ENCODE data around the gene TDRD12. TPM values are rescaled to one million over a fixed set of nuclear protein-coding genes. Genes with fewer than 3 reads are reported as not detected.
"Not testable (repeated sequence)": the region's sequence is repeated elsewhere in the genome, so short reads cannot be mapped to it uniquely, and the experiment has no call there.

The TDRD12 gene
- total RNA-seq, 1 experiment from 2014 or later: 1.3 TPM

GRCh38 chr19:32787161-32787813, 67.7 kb downstream of the TDRD12 start:
- H3K27me3 Mint-ChIP-seq (ENCODE audit: low read depth); H3K23me2 ChIP-seq (ENCODE audit: insufficient read length, low read depth, low read length, poor library complexity, severe bottlenecking); H4K8ac ChIP-seq (replicated peaks; ENCODE audit: insufficient read length, low read depth, low read length); H3K4me3 Mint-ChIP-seq; H2AK5ac ChIP-seq (ENCODE audit: insufficient read length, low read length); H2BK12ac ChIP-seq (ENCODE audit: insufficient read length, low read depth, low read length); H3K14ac ChIP-seq (ENCODE audit: insufficient read depth, low read length); H3K79me1 ChIP-seq (ENCODE audit: insufficient read depth, low read depth, low read length, poor library complexity, severe bottlenecking); H3K9ac ChIP-seq (ENCODE audit: extremely low read depth, insufficient read length, low read length); H3T11ph ChIP-seq (ENCODE audit: low read length); H2BK120ac ChIP-seq (ENCODE audit: low read depth, low read length, poor library complexity, severe bottlenecking); H3K23ac ChIP-seq (ENCODE audit: insufficient read length, low read depth, low read length); H4K91ac ChIP-seq (ENCODE audit: insufficient read length, low read depth, low read length); H3K9me3 ChIP-seq (ENCODE audit: control insufficient read depth, low read depth, low read length); H3K27ac ChIP-seq (ENCODE audit: insufficient read length, low read depth, low read length); H3K56ac ChIP-seq (ENCODE audit: insufficient read length, low read depth, low read length); H2BK5ac ChIP-seq (ENCODE audit: insufficient read length, low read length); H3K79me2 ChIP-seq (ENCODE audit: insufficient read depth, low read length); H3K36me3 Mint-ChIP-seq (ENCODE audit: insufficient read depth in 1 of 3, low read depth in 3 of 3); H3K4me1 ChIP-seq (ENCODE audit: insufficient read depth, low read length); H3K9me3 Mint-ChIP-seq; H2BK15ac ChIP-seq (ENCODE audit: low read depth, low read length); H2AFZ ChIP-seq (ENCODE audit: low read length); H4K5ac ChIP-seq (ENCODE audit: insufficient read length, low read depth, low read length); H3K27me3 ChIP-seq (ENCODE audit: insufficient read depth, low read length); H3K4ac ChIP-seq (ENCODE audit: low read depth, low read length); H3K27ac Mint-ChIP-seq; H2BK20ac ChIP-seq (ENCODE audit: low read depth, low read length, poor library complexity, severe bottlenecking); H4K20me1 ChIP-seq (ENCODE audit: control insufficient read depth, insufficient read depth, insufficient read length); H3K4me2 ChIP-seq (ENCODE audit: insufficient read depth, insufficient read length, low read length): not testable (repeated sequence)
- peak; percentile 51; the same call in 2 of the 3 replicates for TF ChIP-seq CTCF (conservative IDR thresholded peaks at IDR 0.05)
- H3K18ac ChIP-seq (ENCODE audit: insufficient read length, low read depth, low read length): peak overlapping the region; percentile 56
- peaks cover 9 to 17% of the 10 kb centered on the region in 2 experiments for H3K4me1 Mint-ChIP-seq
- no CpG with 5 or more reads among the region's 12 CpGs for WGBS (ENCODE audit: extremely low coverage, insufficient read length, low lambda C conversion rate)
- DNase-seq: peak; percentile 82

GRCh38 chr19:32787895-32788294, 68.3 kb downstream of the TDRD12 start:
- not testable (repeated sequence) for H3K4me2 ChIP-seq (ENCODE audit: insufficient read depth, insufficient read length, low read length); H3K23ac ChIP-seq (ENCODE audit: insufficient read length, low read depth, low read length); H4K8ac ChIP-seq (replicated peaks; ENCODE audit: insufficient read length, low read depth, low read length); H3K23me2 ChIP-seq (ENCODE audit: insufficient read length, low read depth, low read length, poor library complexity, severe bottlenecking); H2BK15ac ChIP-seq (ENCODE audit: low read depth, low read length); H3K9ac ChIP-seq (ENCODE audit: extremely low read depth, insufficient read length, low read length); H2BK5ac ChIP-seq (ENCODE audit: insufficient read length, low read length); H3K4me3 Mint-ChIP-seq; DNase-seq; H3K4ac ChIP-seq (ENCODE audit: low read depth, low read length); H3K9me3 Mint-ChIP-seq; H4K5ac ChIP-seq (ENCODE audit: insufficient read length, low read depth, low read length); H3K27me3 Mint-ChIP-seq (ENCODE audit: low read depth); H3T11ph ChIP-seq (ENCODE audit: low read length); H2BK120ac ChIP-seq (ENCODE audit: low read depth, low read length, poor library complexity, severe bottlenecking); H3K27ac ChIP-seq (ENCODE audit: insufficient read length, low read depth, low read length); H3K79me2 ChIP-seq (ENCODE audit: insufficient read depth, low read length); H3K14ac ChIP-seq (ENCODE audit: insufficient read depth, low read length); H3K79me1 ChIP-seq (ENCODE audit: insufficient read depth, low read depth, low read length, poor library complexity, severe bottlenecking); H2BK12ac ChIP-seq (ENCODE audit: insufficient read length, low read depth, low read length); H3K9me3 ChIP-seq (ENCODE audit: control insufficient read depth, low read depth, low read length); H2BK20ac ChIP-seq (ENCODE audit: low read depth, low read length, poor library complexity, severe bottlenecking); H2AFZ ChIP-seq (ENCODE audit: low read length); H3K56ac ChIP-seq (ENCODE audit: insufficient read length, low read depth, low read length); H2AK5ac ChIP-seq (ENCODE audit: insufficient read length, low read length); H3K27me3 ChIP-seq (ENCODE audit: insufficient read depth, low read length); H4K20me1 ChIP-seq (ENCODE audit: control insufficient read depth, insufficient read depth, insufficient read length); H3K4me1 ChIP-seq (ENCODE audit: insufficient read depth, low read length); H4K91ac ChIP-seq (ENCODE audit: insufficient read length, low read depth, low read length); H3K36me3 Mint-ChIP-seq (ENCODE audit: insufficient read depth in 1 of 3, low read depth in 3 of 3)
- WGBS (ENCODE audit: extremely low coverage, insufficient read length, low lambda C conversion rate): no CpG with 5 or more reads among the region's 5 CpGs
- peak overlapping the region; percentile 56 for H3K18ac ChIP-seq (ENCODE audit: insufficient read length, low read depth, low read length)
- Mint-ChIP-seq H3K4me1 (peaks cover 9 to 17% of the 10 kb centered on the region in 2 experiments), H3K27ac (peak overlapping the region in 1 of 3 experiments; percentile 53; a peak in 1 of 7 replicates)

Data from H9 (cell line).